ENCODE data around the gene SUFU.

Gene SUFU

GRCh38 chr10:102517553-102517952 is 13.8 kb downstream of the SUFU start:
- Histone ChIP-seq H3K27me3 (ENCODE audit: insufficient read depth, low read length, poor library complexity) (no peaks in the 10 kb centered on the region), H3K79me2 (ENCODE audit: insufficient read depth, low read length) (peaks cover 5% of the 10 kb centered on the region; the same call in 1 of the 2 replicates), H3K4me1 (ENCODE audit: insufficient read depth, low read length) (no peaks in the 10 kb centered on the region), H3K27ac (ENCODE audit: low read length) (no peak overlapping the region), H4K20me1 (ENCODE audit: insufficient read depth, low read length) (no peaks in the 10 kb centered on the region; the same call in 1 of the 2 replicates), H3K4me3 (ENCODE audit: low read depth in 1 of 2, low read length in 2 of 2) (no peak overlapping the region), H3K9ac (ENCODE audit: low read depth, low read length) (no peak overlapping the region), H3K36me3 (ENCODE audit: insufficient read depth, low read length) (peaks cover 37% of the 10 kb centered on the region), H2AFZ (ENCODE audit: low read depth, low read length) (no peak overlapping the region), H3K9me3 (ENCODE audit: insufficient read depth, low read length, severe bottlenecking) (no peaks in the 10 kb centered on the region), H3K4me2 (ENCODE audit: insufficient read depth, low read length) (no peak overlapping the region)
- ATAC-seq (ENCODE audit: insufficient read depth, low read depth) (no peak), DNase-seq (no peak)
- no peak for TF ChIP-seq EZH2 (IDR thresholded peaks at IDR 0.05; ENCODE audit: borderline replicate concordance, low read depth, low read length, severe bottlenecking)
- no peak for TF ChIP-seq CTCF (IDR thresholded peaks at IDR 0.05; ENCODE audit: borderline replicate concordance, extremely low read depth, low read length, poor library complexity, severe bottlenecking)

- no peak for ATAC-seq (ENCODE audit: insufficient read depth, low read depth)
Measured at GRCh38 chr10:102519246-102519825, 15.6 kb downstream of the SUFU start.

GRCh38 chr10:102522874-102523249 is 19.1 kb downstream of the SUFU start:
- H3K27me3 ChIP-seq (ENCODE audit: insufficient read depth, low read length, poor library complexity) = no peaks in the 10 kb centered on the region
- peaks cover 9% of the 10 kb centered on the region; the same call in 1 of the 2 replicates for H3K79me2 ChIP-seq (ENCODE audit: insufficient read depth, low read length)
- no peaks in the 10 kb centered on the region for H3K9me3 ChIP-seq (ENCODE audit: insufficient read depth, low read length, severe bottlenecking)
- no peak overlapping the region for H3K9ac ChIP-seq (ENCODE audit: low read depth, low read length)
- TF ChIP-seq EZH2 (IDR thresholded peaks at IDR 0.05; ENCODE audit: borderline replicate concordance, low read depth, low read length, severe bottlenecking) = no peak
- no peak for TF ChIP-seq CTCF (IDR thresholded peaks at IDR 0.05; ENCODE audit: borderline replicate concordance, extremely low read depth, low read length, poor library complexity, severe bottlenecking)
- DNase-seq (no peak), ATAC-seq (ENCODE audit: insufficient read depth, low read depth) (no peak)
- no peaks in the 10 kb centered on the region; the same call in 1 of the 2 replicates for H4K20me1 ChIP-seq (ENCODE audit: insufficient read depth, low read length)
- no peaks in the 10 kb centered on the region for H3K4me1 ChIP-seq (ENCODE audit: insufficient read depth, low read length)
- peaks cover 28% of the 10 kb centered on the region for H3K36me3 ChIP-seq (ENCODE audit: insufficient read depth, low read length)
- H2AFZ ChIP-seq (ENCODE audit: low read depth, low read length) = no peak overlapping the region
- H3K4me2 ChIP-seq (ENCODE audit: insufficient read depth, low read length) = no peak overlapping the region
- H3K27ac ChIP-seq (ENCODE audit: low read length) = no peak overlapping the region
- no peak overlapping the region for H3K4me3 ChIP-seq (ENCODE audit: low read depth in 1 of 2, low read length in 2 of 2)

More at GRCh38 chr10:102519246-102519825, 15.6 kb downstream of the SUFU start:
- no peak for DNase-seq
- Histone ChIP-seq H3K9ac (ENCODE audit: low read depth, low read length) (no peak overlapping the region), H3K27ac (ENCODE audit: low read length) (no peak overlapping the region), H3K4me1 (ENCODE audit: insufficient read depth, low read length) (no peaks in the 10 kb centered on the region), H3K27me3 (ENCODE audit: insufficient read depth, low read length, poor library complexity) (no peaks in the 10 kb centered on the region), H3K36me3 (ENCODE audit: insufficient read depth, low read length) (peaks cover 35% of the 10 kb centered on the region), H3K4me3 (ENCODE audit: low read depth in 1 of 2, low read length in 2 of 2) (no peak overlapping the region), H3K9me3 (ENCODE audit: insufficient read depth, low read length, severe bottlenecking) (no peaks in the 10 kb centered on the region), H4K20me1 (ENCODE audit: insufficient read depth, low read length) (no peaks in the 10 kb centered on the region; the same call in 1 of the 2 replicates), H2AFZ (ENCODE audit: low read depth, low read length) (no peak overlapping the region), H3K79me2 (ENCODE audit: insufficient read depth, low read length) (peaks cover 9% of the 10 kb centered on the region; the same call in 1 of the 2 replicates), H3K4me2 (ENCODE audit: insufficient read depth, low read length) (no peak overlapping the region)
- no peak for TF ChIP-seq CTCF (IDR thresholded peaks at IDR 0.05; ENCODE audit: borderline replicate concordance, extremely low read depth, low read length, poor library complexity, severe bottlenecking)
- no peak for TF ChIP-seq EZH2 (IDR thresholded peaks at IDR 0.05; ENCODE audit: borderline replicate concordance, low read depth, low read length, severe bottlenecking)
